SK-N-SH (cell line): ENCODE results near the gene SPATA2. TPM values are rescaled to one million over a fixed set of nuclear protein-coding genes. Genes with fewer than 3 reads are reported as not detected.
"Not testable (repeated sequence)": the region's sequence is repeated elsewhere in the genome, so short reads cannot be mapped to it uniquely, and the experiment has no call there.

Experiments used
- CTCF ChIA-PET: fragments of 300-600, 350-600 bp; formaldehyde crosslinking; extraction: SDS; loops from one replicate; lab custom pipeline; 2021; lab: Yijun Ruan, JAX
- POLR2A ChIA-PET: fragments of 350-600 bp; sonication (Branson Sonifier 250); formaldehyde crosslinking; extraction: SDS; loops from one replicate; lab custom pipeline; 2020; ENCODE audit warnings: antibody characterized with exemption, inconsistent platforms; lab: Yijun Ruan, JAX
- DNase-seq: peaks from one replicate; pipeline ENCODE4 v3.0.0; 2012
- H2AFZ ChIP-seq: fragments of 200-600 bp; sonication (generic); 2 replicates; pipeline ENCODE4 v1.8.1; 2016; ENCODE audit warnings: antibody characterized with exemption, mild to moderate bottlenecking, low read depth
- H3F3A ChIP-seq: fragments of 200-600 bp; sonication (generic); replicated peaks from 2 replicates; pipeline ENCODE3; 2016; ENCODE audit warnings: antibody characterized with exemption, mild to moderate bottlenecking; ENCODE audit not compliant: insufficient read depth
- H3K27ac ChIP-seq, 2 experiments: fragments of 200-500 bp in 1 of 2; fragments of 200-600 bp in 1 of 2; sonication (Bioruptor generic) in 1 of 2; sonication (generic), shearing (Covaris generic) in 1 of 2; 2 replicates each; pipeline versions ENCODE4 v1.5.1 to v1.6.1; 2014 to 2016; ENCODE audit warnings: low read depth in 2 of 2, inconsistent platforms in 1 of 2, low read length in 1 of 2, mild to moderate bottlenecking in 1 of 2, mixed read lengths in 1 of 2
- H3K27me3 ChIP-seq: fragments of 200-600 bp; sonication (generic), shearing (Covaris generic); 2 replicates; pipeline ENCODE4 v1.6.1; 2016; ENCODE audit warnings: mixed run types; ENCODE audit not compliant: insufficient read depth
- H3K36me3 ChIP-seq, 2 experiments: fragments of 200-500 bp in 1 of 2; fragments of 200-600 bp in 1 of 2; sonication (Bioruptor generic) in 1 of 2; sonication (generic) in 1 of 2; replicated peaks in 1 of 2; 2 replicates each; pipeline versions ENCODE3 to v1.5.1; 2014 to 2016; ENCODE audit warnings: low read length in 1 of 2, mild to moderate bottlenecking in 1 of 2; ENCODE audit not compliant: insufficient read depth in 2 of 2, control insufficient read depth in 1 of 2
- H3K4me1 ChIP-seq, 2 experiments: fragments of 200-500 bp in 1 of 2; fragments of 200-600 bp in 1 of 2; sonication (Bioruptor generic) in 1 of 2; sonication (generic), shearing (Covaris generic) in 1 of 2; 2 replicates each; pipeline versions ENCODE4 v1.5.1 to v1.6.1; 2014 to 2016; ENCODE audit warnings: low read depth in 1 of 2, low read length in 1 of 2, mixed run types in 1 of 2; ENCODE audit not compliant: insufficient read depth in 2 of 2, control insufficient read depth in 1 of 2
- H3K4me2 ChIP-seq: fragments of 200-600 bp; sonication (generic), shearing (Covaris generic); 2 replicates; pipeline ENCODE4 v1.6.1; 2017; ENCODE audit warnings: mixed run types
- H3K4me3 ChIP-seq, 2 experiments: fragments of 200-500 bp in 1 of 2; fragments of 200-600 bp in 1 of 2; sonication (Bioruptor generic) in 1 of 2; sonication (generic), shearing (Covaris generic) in 1 of 2; 2 replicates each; pipeline versions ENCODE4 v1.5.1 to v1.8.1; 2014 to 2016; ENCODE audit warnings: low read depth in 2 of 2, inconsistent platforms in 1 of 2, low read length in 1 of 2, mild to moderate bottlenecking in 1 of 2, mixed read lengths in 1 of 2, moderate library complexity in 1 of 2
- H3K79me2 ChIP-seq: fragments of 200-600 bp; sonication (generic); 2 replicates; pipeline ENCODE4 v1.8.1; 2017; ENCODE audit warnings: mild to moderate bottlenecking; ENCODE audit not compliant: insufficient read depth
- H3K9ac ChIP-seq: fragments of 200-600 bp; sonication (generic); 2 replicates; pipeline ENCODE4 v1.6.1; 2017; ENCODE audit warnings: mixed run types
- H3K9me2 ChIP-seq: fragments of 200-600 bp; sonication (generic); 2 replicates; pipeline ENCODE4 v1.6.1; 2017; ENCODE audit warnings: mixed run types
- H3K9me3 ChIP-seq: fragments of 200-600 bp; sonication (generic); 2 replicates; pipeline ENCODE4 v1.6.1; 2017; ENCODE audit warnings: mixed run types, mild to moderate bottlenecking, moderate library complexity
- H4K20me1 ChIP-seq: fragments of 200-600 bp; sonication (generic); 2 replicates; pipeline ENCODE4 v1.6.1; 2017; ENCODE audit warnings: mild to moderate bottlenecking, mixed run types; ENCODE audit not compliant: insufficient read depth
- ELF1 ChIP-seq: IDR thresholded peaks from 2 replicates; pipeline ENCODE4 v1.4.0; 2012
- EZH2phosphoT487 ChIP-seq: fragments of 200-600 bp; sonication (generic); IDR thresholded peaks from 2 replicates; pipeline ENCODE4 v1.6.1; 2017; ENCODE audit warnings: low read depth, mixed run types, mild to moderate bottlenecking, antibody characterized with exemption, moderate library complexity, borderline replicate concordance
- FOXJ3 ChIP-seq: sonication (generic); formaldehyde crosslinking; IDR thresholded peaks from 2 replicates; pipeline ENCODE4 v1.5.1; 2020; ENCODE audit warnings: mild to moderate bottlenecking, missing genetic modification reagents
- MXI1 ChIP-seq: IDR thresholded peaks from 2 replicates; pipeline ENCODE4 v1.6.1; 2012; ENCODE audit warnings: mild to moderate bottlenecking, low read depth, low read length, improper control_type of control experiment
- RAD21 ChIP-seq: IDR thresholded peaks from 2 replicates; pipeline ENCODE4 v1.6.1; 2012; ENCODE audit warnings: mild to moderate bottlenecking, low read length
- RCOR1 ChIP-seq: fragments of 150-350 bp; IDR thresholded peaks from 2 replicates; pipeline ENCODE4 v1.6.1; 2017; ENCODE audit warnings: antibody characterized with exemption, low read length
- REST ChIP-seq: IDR thresholded peaks from 2 replicates; pipeline ENCODE4 v1.6.1; 2012; ENCODE audit warnings: mild to moderate bottlenecking, low read depth, low read length, moderate library complexity
- SIN3A ChIP-seq: IDR thresholded peaks from 2 replicates; pipeline ENCODE4 v1.6.1; 2012; ENCODE audit warnings: low read depth, mild to moderate bottlenecking, low read length, moderate library complexity, borderline replicate concordance
- SMC3 ChIP-seq: IDR thresholded peaks from 2 replicates; pipeline ENCODE4 v1.6.1; 2012; ENCODE audit warnings: low read depth, low read length, improper control_type of control experiment
- USF1 ChIP-seq: IDR thresholded peaks from 2 replicates; pipeline ENCODE4 v1.4.0; 2012; ENCODE audit warnings: low read depth, borderline replicate concordance
- ZBTB33 ChIP-seq: IDR thresholded peaks from 2 replicates; pipeline ENCODE4 v1.4.0; 2012; ENCODE audit warnings: low read depth, borderline replicate concordance
- WGBS: methylation state at CpG from one replicate; pipeline ENCODE4 v1.1.6; 2017; ENCODE audit warnings: low lambda C conversion rate; 5-methylcytosine and 5-hydroxymethylcytosine counted together
- polyA plus RNA-seq, 3 experiments: library from polyadenylated mRNA; depleted of rRNA; stranded (reverse); fragments of >200 nt; gene quantifications; 2 replicates each; pipeline ENCODE4 v1.2.3, GENCODE V29; 2012

The SPATA2 gene
- polyA plus RNA-seq, 1 of the 3 experiments (the other 2 are of a cell fraction) = 7.2 TPM

- Histone ChIP-seq H3K9me3 (no peaks in the 10 kb centered on the region), H3K9me2 (no peaks in the 10 kb centered on the region), H3K4me1 (0 out of 4 replicates have a peak, but pooled peaks cover 0 to 8% of the 10 kb centered on the region in 2 experiments), H3K27ac (no peak overlapping the region), H3K79me2 (no peaks in the 10 kb centered on the region), H3K4me2 (no peak overlapping the region), H3K4me3 (no peak overlapping the region), H3K9ac (no peak overlapping the region), H4K20me1 (no peaks in the 10 kb centered on the region), H2AFZ (no peak overlapping the region), H3K36me3 (peaks cover 11 to 25% of the 10 kb centered on the region in 2 experiments), H3K27me3 (no peaks in the 10 kb centered on the region), H3F3A (no peaks in the 10 kb centered on the region)
- DNase-seq = no peak
- CTCF ChIA-PET = interaction anchor here (1.6 kb wide), 1 partner anchor 26 kb away, joined by 4 read pairs; no protein-coding TSS in a partner anchor
- TF ChIP-seq FOXJ3 (CRISPR knock-in tag) (no peak), SIN3A (no peak), EZH2phosphoT487 (no peak), ELF1 (no peak), ZBTB33 (no peak), RAD21 (no peak), USF1 (no peak), RCOR1 (no peak), MXI1 (no peak), REST (no peak), SMC3 (no peak)
- WGBS = 93% methylated on average over 6 of the region's 6 CpGs
- POLR2A ChIA-PET = no interaction called here
Measured at GRCh38 chr20:49862607-49863200, 52.6 kb downstream of the SPATA2 start.

- H3K4me1 ChIP-seq, H3K9me2 ChIP-seq, H3K27me3 ChIP-seq, H2AFZ ChIP-seq, H3K27ac ChIP-seq, DNase-seq, POLR2A ChIA-PET, H4K20me1 ChIP-seq, H3K4me3 ChIP-seq, H3K9ac ChIP-seq, H3K9me3 ChIP-seq, H3K79me2 ChIP-seq, H3F3A ChIP-seq, H3K4me2 ChIP-seq: not testable (repeated sequence)
- CTCF ChIA-PET = interaction anchor here (0.5 to 2.1 kb wide), 4 partner anchors 15 to 1333 kb away, joined by 4 to 11 read pairs (median 4); no protein-coding TSS in a partner anchor
- WGBS = 100% methylated on average over 3 of the region's 3 CpGs
- peaks cover 23% of the 10 kb centered on the region in 2 experiments for H3K36me3 ChIP-seq
Measured at GRCh38 chr20:49861232-49861631, 54.1 kb downstream of the SPATA2 start.
